Neural cell (in vitro differentiated cells): ENCODE data around the gene PLD4. TPM values are rescaled to one million over a fixed set of nuclear protein-coding genes. Genes with fewer than 3 reads are reported as not detected.
"Not testable (repeated sequence)": the region's sequence is repeated elsewhere in the genome, so short reads cannot be mapped to it uniquely, and the experiment has no call there.

Experiments used
- H2AFZ ChIP-seq: fragments of 200-600, 300-800 bp; sonication (generic), shearing (Covaris generic); 2 replicates; pipeline ENCODE4 v1.6.0; 2014; ENCODE audit warnings: low read depth, mild to moderate bottlenecking, antibody characterized with exemption, low read length, moderate library complexity
- H3F3A ChIP-seq: fragments of 200-600 bp; shearing (Covaris generic); 2 replicates; pipeline ENCODE4 v1.6.1; 2016; ENCODE audit warnings: mild to moderate bottlenecking, moderate library complexity, mixed read lengths, antibody characterized with exemption, low read length; ENCODE audit not compliant: insufficient read depth, poor library complexity, severe bottlenecking
- H3K27ac ChIP-seq: fragments of 200-600, 300-800 bp; sonication (generic), shearing (Covaris generic); 2 replicates; pipeline ENCODE4 v1.5.1; 2014; ENCODE audit warnings: mild to moderate bottlenecking, low read length, moderate library complexity
- H3K27me3 ChIP-seq: fragments of 300-800, 200-600 bp; sonication (generic), shearing (Covaris generic); 2 replicates; pipeline ENCODE4 v1.6.0; 2014; ENCODE audit warnings: mild to moderate bottlenecking, low read depth, low read length, moderate library complexity; ENCODE audit not compliant: insufficient read depth
- H3K36me3 ChIP-seq: fragments of 300-800, 200-600 bp; sonication (generic), shearing (Covaris generic); 2 replicates; pipeline ENCODE4 v1.5.1; 2014; ENCODE audit warnings: mild to moderate bottlenecking, antibody characterized with exemption, low read length, moderate library complexity; ENCODE audit not compliant: insufficient read depth
- H3K4me2 ChIP-seq: fragments of 300-800, 200-600 bp; sonication (generic), shearing (Covaris generic); 2 replicates; pipeline ENCODE4 v1.6.0; 2014; ENCODE audit warnings: mild to moderate bottlenecking, low read length
- H3K4me3 ChIP-seq: fragments of 300-800, 200-600 bp; sonication (generic), shearing (Covaris generic); 2 replicates; pipeline ENCODE4 v1.5.1; 2014; ENCODE audit warnings: mild to moderate bottlenecking, low read length, moderate library complexity
- H3K79me2 ChIP-seq: fragments of 200-600 bp; shearing (Covaris generic); replicated peaks from 2 replicates; pipeline ENCODE4 v1.6.0; 2014; ENCODE audit warnings: mild to moderate bottlenecking, low read length, moderate library complexity; ENCODE audit not compliant: insufficient read depth
- H3K9ac ChIP-seq: fragments of 300-800, 200-600 bp; sonication (generic), shearing (Covaris generic); 2 replicates; pipeline ENCODE4 v1.6.1; 2016; ENCODE audit warnings: mild to moderate bottlenecking, low read length, mixed read lengths
- H3K9me2 ChIP-seq: fragments of 200-600 bp; shearing (Covaris generic); 2 replicates; pipeline ENCODE4 v1.6.1; 2016; ENCODE audit warnings: mild to moderate bottlenecking, low read length, mixed read lengths; ENCODE audit not compliant: insufficient read depth
- H3K9me3 ChIP-seq: fragments of 200-600, 300-800 bp; sonication (generic), shearing (Covaris generic); 2 replicates; pipeline ENCODE4 v1.6.1; 2016; ENCODE audit warnings: mild to moderate bottlenecking, mixed run types, low read length, moderate library complexity, mixed read lengths
- H4K20me1 ChIP-seq: fragments of 200-600 bp; shearing (Covaris generic); 2 replicates; pipeline ENCODE4 v1.6.1; 2016; ENCODE audit warnings: mild to moderate bottlenecking, mixed run types; ENCODE audit not compliant: insufficient read depth
- EP300 ChIP-seq: fragments of 450-650 bp; conservative IDR thresholded peaks from 2 replicates; pipeline ENCODE4 v1.6.1; 2014; ENCODE audit warnings: antibody characterized with exemption, mild to moderate bottlenecking, moderate library complexity; ENCODE audit not compliant: poor library complexity, severe bottlenecking
- EZH2 ChIP-seq: fragments of 200-600, 300-800 bp; shearing (Covaris generic), sonication (generic); IDR thresholded peaks from 2 replicates; pipeline ENCODE4 v1.6.1; 2014; ENCODE audit warnings: antibody characterized with exemption, low read length, borderline replicate concordance, mild to moderate bottlenecking; ENCODE audit not compliant: insufficient read depth, poor library complexity, severe bottlenecking
- MXI1 ChIP-seq: fragments of 450-650 bp; conservative IDR thresholded peaks from 2 replicates; pipeline ENCODE4 v1.6.1; 2014; ENCODE audit warnings: antibody characterized with exemption, mild to moderate bottlenecking; ENCODE audit not compliant: poor library complexity, severe bottlenecking
- POLR2AphosphoS5 ChIP-seq: IDR thresholded peaks from 2 replicates; pipeline ENCODE4 v1.6.1; 2012
- RAD21 ChIP-seq: fragments of 450-650 bp; conservative IDR thresholded peaks from 2 replicates; pipeline ENCODE4 v1.6.1; 2014; ENCODE audit warnings: antibody characterized with exemption, mild to moderate bottlenecking, moderate library complexity
- SMC3 ChIP-seq: fragments of 450-650 bp; conservative IDR thresholded peaks from 2 replicates; pipeline ENCODE4 v1.6.1; 2014; ENCODE audit warnings: antibody characterized with exemption, mild to moderate bottlenecking, moderate library complexity; ENCODE audit not compliant: poor library complexity
- TAF1 ChIP-seq: IDR thresholded peaks from 2 replicates; pipeline ENCODE4 v1.6.1; 2012; ENCODE audit warnings: low read depth
- polyA plus RNA-seq: library from polyadenylated mRNA; depleted of rRNA; stranded (reverse); fragments of >200 nt; gene quantifications from 2 replicates; pipeline ENCODE4 v1.2.3, GENCODE V29; 2014
- TF ChIP-seq, protein P1 (sequence below): IDR thresholded peaks from 2 replicates; pipeline ENCODE4 v1.6.1; 2012; ENCODE audit warnings: borderline replicate concordance
- TF ChIP-seq, protein P2 (sequence below): fragments of 450-650 bp; IDR thresholded peaks from 2 replicates; pipeline ENCODE4 v1.5.1; 2014; ENCODE audit warnings: antibody characterized with exemption, mild to moderate bottlenecking, moderate library complexity; ENCODE audit not compliant: poor library complexity, severe bottlenecking

PLD4 gene
- polyA plus RNA-seq, 1 donor from 2014 or later: not detected

DNA sequence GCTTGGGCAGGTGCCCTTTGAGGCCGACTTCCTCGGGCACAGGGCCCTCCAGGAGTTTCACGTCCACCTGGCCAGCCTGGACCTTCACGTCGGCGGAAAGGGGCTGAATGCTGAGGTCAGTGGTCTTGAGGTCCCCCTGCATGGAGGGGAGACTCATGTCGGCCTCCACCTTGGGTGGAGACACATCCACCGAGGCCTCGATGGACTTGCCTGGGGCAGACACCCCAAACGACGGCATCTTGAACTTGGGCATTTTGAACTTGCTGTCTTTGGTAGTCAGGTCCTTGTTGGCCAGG lies 24.0 kb downstream of the PLD4 start:
- no peak overlapping the region for H3K27ac ChIP-seq
- no peaks in the 10 kb centered on the region for H4K20me1 ChIP-seq
- H3K27me3 ChIP-seq: no peaks in the 10 kb centered on the region
- no peak for TF ChIP-seq EZH2
- no peak for TF ChIP-seq EP300
- TF ChIP-seq, protein P1, sequence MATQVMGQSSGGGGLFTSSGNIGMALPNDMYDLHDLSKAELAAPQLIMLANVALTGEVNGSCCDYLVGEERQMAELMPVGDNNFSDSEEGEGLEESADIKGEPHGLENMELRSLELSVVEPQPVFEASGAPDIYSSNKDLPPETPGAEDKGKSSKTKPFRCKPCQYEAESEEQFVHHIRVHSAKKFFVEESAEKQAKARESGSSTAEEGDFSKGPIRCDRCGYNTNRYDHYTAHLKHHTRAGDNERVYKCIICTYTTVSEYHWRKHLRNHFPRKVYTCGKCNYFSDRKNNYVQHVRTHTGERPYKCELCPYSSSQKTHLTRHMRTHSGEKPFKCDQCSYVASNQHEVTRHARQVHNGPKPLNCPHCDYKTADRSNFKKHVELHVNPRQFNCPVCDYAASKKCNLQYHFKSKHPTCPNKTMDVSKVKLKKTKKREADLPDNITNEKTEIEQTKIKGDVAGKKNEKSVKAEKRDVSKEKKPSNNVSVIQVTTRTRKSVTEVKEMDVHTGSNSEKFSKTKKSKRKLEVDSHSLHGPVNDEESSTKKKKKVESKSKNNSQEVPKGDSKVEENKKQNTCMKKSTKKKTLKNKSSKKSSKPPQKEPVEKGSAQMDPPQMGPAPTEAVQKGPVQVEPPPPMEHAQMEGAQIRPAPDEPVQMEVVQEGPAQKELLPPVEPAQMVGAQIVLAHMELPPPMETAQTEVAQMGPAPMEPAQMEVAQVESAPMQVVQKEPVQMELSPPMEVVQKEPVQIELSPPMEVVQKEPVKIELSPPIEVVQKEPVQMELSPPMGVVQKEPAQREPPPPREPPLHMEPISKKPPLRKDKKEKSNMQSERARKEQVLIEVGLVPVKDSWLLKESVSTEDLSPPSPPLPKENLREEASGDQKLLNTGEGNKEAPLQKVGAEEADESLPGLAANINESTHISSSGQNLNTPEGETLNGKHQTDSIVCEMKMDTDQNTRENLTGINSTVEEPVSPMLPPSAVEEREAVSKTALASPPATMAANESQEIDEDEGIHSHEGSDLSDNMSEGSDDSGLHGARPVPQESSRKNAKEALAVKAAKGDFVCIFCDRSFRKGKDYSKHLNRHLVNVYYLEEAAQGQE: no peak
- TF ChIP-seq TAF1: no peak
- TF ChIP-seq POLR2AphosphoS5: no peak
- no peak for TF ChIP-seq SMC3
- TF ChIP-seq, protein P2, sequence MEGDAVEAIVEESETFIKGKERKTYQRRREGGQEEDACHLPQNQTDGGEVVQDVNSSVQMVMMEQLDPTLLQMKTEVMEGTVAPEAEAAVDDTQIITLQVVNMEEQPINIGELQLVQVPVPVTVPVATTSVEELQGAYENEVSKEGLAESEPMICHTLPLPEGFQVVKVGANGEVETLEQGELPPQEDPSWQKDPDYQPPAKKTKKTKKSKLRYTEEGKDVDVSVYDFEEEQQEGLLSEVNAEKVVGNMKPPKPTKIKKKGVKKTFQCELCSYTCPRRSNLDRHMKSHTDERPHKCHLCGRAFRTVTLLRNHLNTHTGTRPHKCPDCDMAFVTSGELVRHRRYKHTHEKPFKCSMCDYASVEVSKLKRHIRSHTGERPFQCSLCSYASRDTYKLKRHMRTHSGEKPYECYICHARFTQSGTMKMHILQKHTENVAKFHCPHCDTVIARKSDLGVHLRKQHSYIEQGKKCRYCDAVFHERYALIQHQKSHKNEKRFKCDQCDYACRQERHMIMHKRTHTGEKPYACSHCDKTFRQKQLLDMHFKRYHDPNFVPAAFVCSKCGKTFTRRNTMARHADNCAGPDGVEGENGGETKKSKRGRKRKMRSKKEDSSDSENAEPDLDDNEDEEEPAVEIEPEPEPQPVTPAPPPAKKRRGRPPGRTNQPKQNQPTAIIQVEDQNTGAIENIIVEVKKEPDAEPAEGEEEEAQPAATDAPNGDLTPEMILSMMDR: no peak
- no peak for TF ChIP-seq MXI1
- no peak for TF ChIP-seq RAD21
- H3K9ac ChIP-seq: no peak overlapping the region
- H3K9me2 ChIP-seq: no peaks in the 10 kb centered on the region
- no peak overlapping the region for H2AFZ ChIP-seq
- H3K4me2 ChIP-seq: no peak overlapping the region
- no peaks in the 10 kb centered on the region for H3K79me2 ChIP-seq
- no peaks in the 10 kb centered on the region for H3K36me3 ChIP-seq
- no peaks in the 10 kb centered on the region for H3F3A ChIP-seq
- H3K9me3 ChIP-seq: no peaks in the 10 kb centered on the region
- no peak overlapping the region for H3K4me3 ChIP-seq

- H3F3A ChIP-seq, H3K27ac ChIP-seq, H3K9me3 ChIP-seq, H3K27me3 ChIP-seq, H4K20me1 ChIP-seq, H3K79me2 ChIP-seq, H2AFZ ChIP-seq, H3K4me3 ChIP-seq, H3K36me3 ChIP-seq, H3K9me2 ChIP-seq, H3K9ac ChIP-seq, H3K4me2 ChIP-seq: not testable (repeated sequence)
Measured at GRCh38 chr14:104949406-104949955, 24.8 kb downstream of the PLD4 start.

DNA sequence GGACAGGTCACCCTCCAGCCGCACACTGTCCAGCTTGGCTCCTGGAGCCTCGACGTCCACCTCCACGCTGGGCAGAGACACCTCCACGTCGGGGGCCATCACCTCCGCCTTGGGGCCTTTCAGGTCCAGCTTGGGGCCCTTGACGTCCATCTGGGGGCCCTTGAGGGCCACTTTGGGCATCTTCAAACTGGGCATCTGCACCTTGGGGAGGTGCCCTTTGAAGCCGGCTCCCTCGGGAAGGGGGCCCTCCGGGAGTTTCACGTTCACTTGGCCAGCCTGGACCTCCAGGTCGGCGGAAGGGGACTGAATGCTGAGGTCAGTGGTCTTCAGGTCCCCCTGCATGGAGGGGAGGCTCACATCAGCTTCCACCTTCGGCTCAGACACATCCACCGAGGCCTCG lies 25.3 kb downstream of the PLD4 start:
- H3K36me3 ChIP-seq: no peaks in the 10 kb centered on the region
- no peaks in the 10 kb centered on the region for H3K9me3 ChIP-seq
- H3F3A ChIP-seq: no peaks in the 10 kb centered on the region
- TF ChIP-seq EZH2: no peak
- H3K27me3 ChIP-seq: no peaks in the 10 kb centered on the region
- no peak overlapping the region for H3K27ac ChIP-seq
- H3K4me2 ChIP-seq: no peak overlapping the region
- H3K79me2 ChIP-seq: no peaks in the 10 kb centered on the region
- H2AFZ ChIP-seq: no peak overlapping the region
- H4K20me1 ChIP-seq: no peaks in the 10 kb centered on the region
- H3K9ac ChIP-seq: no peak overlapping the region
- H3K4me3 ChIP-seq: no peak overlapping the region
- H3K9me2 ChIP-seq: no peaks in the 10 kb centered on the region

GRCh38 chr14:104950701-104951100 lies 26.0 kb downstream of the PLD4 start:
- H3K79me2 ChIP-seq, H2AFZ ChIP-seq, H3K9me2 ChIP-seq, H3K4me3 ChIP-seq, H3F3A ChIP-seq, H3K27ac ChIP-seq, H4K20me1 ChIP-seq, H3K27me3 ChIP-seq, H3K4me2 ChIP-seq, H3K9ac ChIP-seq, H3K36me3 ChIP-seq, H3K9me3 ChIP-seq: not testable (repeated sequence)

DNA sequence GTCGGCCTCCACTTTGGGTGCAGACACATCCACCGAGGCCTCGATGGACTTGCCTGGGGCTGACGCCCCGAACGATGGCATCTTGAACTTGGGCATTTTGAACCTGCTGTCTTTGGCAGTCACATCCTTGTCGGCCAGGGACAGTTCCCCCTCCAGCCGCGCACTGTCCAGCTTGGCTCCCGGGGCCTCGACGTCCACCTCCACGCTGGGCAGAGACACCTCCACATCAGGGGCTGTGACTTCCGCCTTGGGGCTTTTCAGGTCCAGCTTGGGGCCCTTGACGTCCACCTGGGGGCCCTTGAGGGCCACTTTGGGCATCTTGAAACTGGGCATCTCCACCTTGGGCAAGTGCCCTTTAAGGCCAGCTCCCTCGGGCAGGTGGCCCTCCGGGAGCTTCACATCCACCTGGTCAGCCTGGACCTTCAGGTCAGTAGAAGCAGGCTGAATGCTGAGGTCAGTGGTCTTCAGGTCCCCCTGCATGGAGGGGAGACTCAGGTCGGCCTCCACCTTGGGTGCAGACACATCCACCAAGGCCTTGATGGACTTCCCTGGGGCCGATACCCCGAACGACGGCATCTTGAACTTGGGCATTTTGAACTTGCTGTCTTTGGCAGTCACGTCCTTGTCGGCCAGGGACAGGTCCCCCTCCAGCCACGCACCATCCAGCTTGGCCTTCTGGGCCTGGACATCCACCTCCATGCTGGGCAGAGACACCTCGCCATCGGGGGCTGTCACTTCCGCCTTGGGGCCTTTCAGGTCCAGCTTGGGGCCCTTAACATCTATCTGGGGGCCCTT lies 27.4 kb downstream of the PLD4 start:
- H3F3A ChIP-seq, H3K9me2 ChIP-seq, H4K20me1 ChIP-seq: not testable (repeated sequence)

More for the DNA sequence above, 27.4 kb downstream of the PLD4 start:
- H3K36me3 ChIP-seq, H2AFZ ChIP-seq, H3K4me3 ChIP-seq, H3K27me3 ChIP-seq, H3K79me2 ChIP-seq, H3K9ac ChIP-seq, H3K27ac ChIP-seq, H3K4me2 ChIP-seq, H3K9me3 ChIP-seq: not testable (repeated sequence)
